ENCODE data around the gene RHBDD3.

Gene RHBDD3

DNA sequence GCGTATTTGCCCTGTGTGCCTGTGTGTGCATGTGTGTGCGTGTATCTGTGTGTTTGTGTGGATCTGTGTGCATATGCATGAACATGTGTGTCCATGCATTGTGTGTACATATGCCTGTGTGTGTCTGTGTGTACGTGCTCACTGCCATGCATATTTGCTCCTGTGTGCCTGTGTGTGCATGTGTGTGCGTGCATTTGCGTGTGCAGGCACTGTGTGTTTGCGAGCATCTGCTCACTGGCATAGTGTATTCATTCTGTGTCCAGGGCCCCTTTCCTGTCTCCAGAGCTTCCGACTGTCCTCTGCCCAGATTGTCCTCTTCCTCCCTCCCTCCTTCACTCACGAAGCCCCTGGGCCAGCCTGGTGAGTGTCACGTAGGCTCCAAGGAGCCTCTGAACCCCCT is 56.3 kb downstream of the RHBDD3 start (continued):
- TF ChIP-seq, protein P1, sequence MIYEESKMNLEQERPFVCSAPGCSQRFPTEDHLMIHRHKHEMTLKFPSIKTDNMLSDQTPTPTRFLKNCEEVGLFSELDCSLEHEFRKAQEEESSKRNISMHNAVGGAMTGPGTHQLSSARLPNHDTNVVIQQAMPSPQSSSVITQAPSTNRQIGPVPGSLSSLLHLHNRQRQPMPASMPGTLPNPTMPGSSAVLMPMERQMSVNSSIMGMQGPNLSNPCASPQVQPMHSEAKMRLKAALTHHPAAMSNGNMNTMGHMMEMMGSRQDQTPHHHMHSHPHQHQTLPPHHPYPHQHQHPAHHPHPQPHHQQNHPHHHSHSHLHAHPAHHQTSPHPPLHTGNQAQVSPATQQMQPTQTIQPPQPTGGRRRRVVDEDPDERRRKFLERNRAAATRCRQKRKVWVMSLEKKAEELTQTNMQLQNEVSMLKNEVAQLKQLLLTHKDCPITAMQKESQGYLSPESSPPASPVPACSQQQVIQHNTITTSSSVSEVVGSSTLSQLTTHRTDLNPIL (CRISPR knock-in tag; IDR thresholded peaks at IDR 0.05; ENCODE audit: low read depth): no peak

- ATAC-seq: no peak
- no peak for TF ChIP-seq SNAI2 (CRISPR knock-in tag; IDR thresholded peaks at IDR 0.05)
- TF ChIP-seq, protein P1 (CRISPR knock-in tag; IDR thresholded peaks at IDR 0.05; ENCODE audit: low read depth): no peak
Measured at GRCh38 chr22:29211066-29211465, 56.7 kb downstream of the RHBDD3 start.

Data from SK-N-SH treated with all-trans-retinoic acid at 6 μM for 48 hours (cell line).